Measurements from ENCODE around the gene LYPD4.

DNA sequence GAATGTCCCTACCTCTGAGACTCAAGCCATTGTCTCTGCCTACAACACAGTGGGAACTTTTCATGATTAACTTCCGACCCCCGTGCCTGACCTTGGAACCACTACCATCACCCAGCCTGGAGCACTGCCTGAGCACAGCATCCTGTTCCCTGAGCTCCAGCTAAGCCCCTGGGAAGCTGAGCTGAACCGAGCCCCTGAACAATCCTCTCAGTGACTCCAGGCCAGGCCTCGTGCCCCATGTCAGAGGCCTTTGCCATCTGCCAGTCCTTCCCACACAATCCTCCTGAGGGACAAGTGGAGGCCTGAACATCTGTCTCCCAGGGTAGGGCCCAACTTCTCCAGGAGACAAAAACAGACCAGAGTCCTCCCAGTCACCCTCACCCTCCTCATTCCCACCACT is 30.6 kb downstream of the LYPD4 start:
- TF ChIP-seq, protein P1, sequence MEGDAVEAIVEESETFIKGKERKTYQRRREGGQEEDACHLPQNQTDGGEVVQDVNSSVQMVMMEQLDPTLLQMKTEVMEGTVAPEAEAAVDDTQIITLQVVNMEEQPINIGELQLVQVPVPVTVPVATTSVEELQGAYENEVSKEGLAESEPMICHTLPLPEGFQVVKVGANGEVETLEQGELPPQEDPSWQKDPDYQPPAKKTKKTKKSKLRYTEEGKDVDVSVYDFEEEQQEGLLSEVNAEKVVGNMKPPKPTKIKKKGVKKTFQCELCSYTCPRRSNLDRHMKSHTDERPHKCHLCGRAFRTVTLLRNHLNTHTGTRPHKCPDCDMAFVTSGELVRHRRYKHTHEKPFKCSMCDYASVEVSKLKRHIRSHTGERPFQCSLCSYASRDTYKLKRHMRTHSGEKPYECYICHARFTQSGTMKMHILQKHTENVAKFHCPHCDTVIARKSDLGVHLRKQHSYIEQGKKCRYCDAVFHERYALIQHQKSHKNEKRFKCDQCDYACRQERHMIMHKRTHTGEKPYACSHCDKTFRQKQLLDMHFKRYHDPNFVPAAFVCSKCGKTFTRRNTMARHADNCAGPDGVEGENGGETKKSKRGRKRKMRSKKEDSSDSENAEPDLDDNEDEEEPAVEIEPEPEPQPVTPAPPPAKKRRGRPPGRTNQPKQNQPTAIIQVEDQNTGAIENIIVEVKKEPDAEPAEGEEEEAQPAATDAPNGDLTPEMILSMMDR (IDR thresholded peaks at IDR 0.05; ENCODE audit: insufficient read depth, low read length, poor library complexity, severe bottlenecking) = no peak
- TF ChIP-seq EZH2phosphoT487 (conservative IDR thresholded peaks at IDR 0.05; ENCODE audit: low read length) = no peak

Measured in SU-DHL-6 (cell line).